Measurements from ENCODE around the gene SLC52A3.
"Not testable (repeated sequence)": the region's sequence is repeated elsewhere in the genome, so short reads cannot be mapped to it uniquely, and the experiment has no call there.

Gene SLC52A3

GRCh38 chr20:733861-734260, 34.4 kb downstream of the SLC52A3 start:
- WGBS, 2 experiments: 45 to 46% methylated on average over 7 of the region's 7 CpGs
- no peak overlapping the region for H3K4me3 ChIP-seq (ENCODE audit: insufficient read depth, low read depth, low read length)
- no peaks in the 10 kb centered on the region for H3K36me3 ChIP-seq (ENCODE audit: control insufficient read depth, insufficient read depth, low read length)
- no peak overlapping the region for H3K27ac ChIP-seq (ENCODE audit: insufficient read depth, low read depth, low read length, poor library complexity, severe bottlenecking)
- peaks cover 2% of the 10 kb centered on the region for H3K27me3 ChIP-seq (ENCODE audit: control insufficient read depth, insufficient read depth, low read length, poor library complexity, severe bottlenecking)
- peaks cover 14% of the 10 kb centered on the region for H3K4me1 ChIP-seq (ENCODE audit: control insufficient read depth, insufficient read depth, low read length)
- H3K9me3 ChIP-seq (ENCODE audit: control insufficient read depth, low read length): no peaks in the 10 kb centered on the region

- no peaks in the 10 kb centered on the region for H3K9me3 ChIP-seq (ENCODE audit: control insufficient read depth, low read length)
- no peak overlapping the region for H3K4me3 ChIP-seq (ENCODE audit: insufficient read depth, low read depth, low read length)
- H3K27me3 ChIP-seq (ENCODE audit: control insufficient read depth, insufficient read depth, low read length, poor library complexity, severe bottlenecking): peaks cover 14% of the 10 kb centered on the region
- H3K27ac ChIP-seq (ENCODE audit: insufficient read depth, low read depth, low read length, poor library complexity, severe bottlenecking): no peak overlapping the region
- peaks cover 14% of the 10 kb centered on the region for H3K4me1 ChIP-seq (ENCODE audit: control insufficient read depth, insufficient read depth, low read length)
- WGBS, 2 experiments: 86 to 90% methylated on average over 3 of the region's 3 CpGs
- H3K36me3 ChIP-seq (ENCODE audit: control insufficient read depth, insufficient read depth, low read length): no peaks in the 10 kb centered on the region
These were observed 35.6 kb downstream of the SLC52A3 start for GRCh38 chr20:732727-733126.

- Histone ChIP-seq H3K27me3 (ENCODE audit: control insufficient read depth, insufficient read depth, low read length, poor library complexity, severe bottlenecking) (peaks cover 18% of the 10 kb centered on the region), H3K9me3 (ENCODE audit: control insufficient read depth, low read length) (no peaks in the 10 kb centered on the region), H3K36me3 (ENCODE audit: control insufficient read depth, insufficient read depth, low read length) (no peaks in the 10 kb centered on the region), H3K27ac (ENCODE audit: insufficient read depth, low read depth, low read length, poor library complexity, severe bottlenecking) (no peak overlapping the region), H3K4me3 (ENCODE audit: insufficient read depth, low read depth, low read length) (no peak overlapping the region), H3K4me1 (ENCODE audit: control insufficient read depth, insufficient read depth, low read length) (peaks cover 14% of the 10 kb centered on the region)
- WGBS, 2 experiments: 86 to 87% methylated on average over 8 of the region's 8 CpGs
These were observed 36.3 kb downstream of the SLC52A3 start for GRCh38 chr20:731891-732560.

- H3K4me1 ChIP-seq (ENCODE audit: control insufficient read depth, insufficient read depth, low read length): peaks cover 14% of the 10 kb centered on the region
- H3K9me3 ChIP-seq (ENCODE audit: control insufficient read depth, low read length): no peaks in the 10 kb centered on the region
- WGBS, 2 experiments: 92 to 94% methylated on average over 3 of the region's 3 CpGs
- no peak overlapping the region for H3K27ac ChIP-seq (ENCODE audit: insufficient read depth, low read depth, low read length, poor library complexity, severe bottlenecking)
- H3K36me3 ChIP-seq (ENCODE audit: control insufficient read depth, insufficient read depth, low read length): no peaks in the 10 kb centered on the region
- peaks cover 24% of the 10 kb centered on the region for H3K27me3 ChIP-seq (ENCODE audit: control insufficient read depth, insufficient read depth, low read length, poor library complexity, severe bottlenecking)
- no peak overlapping the region for H3K4me3 ChIP-seq (ENCODE audit: insufficient read depth, low read depth, low read length)
These were observed 38.3 kb downstream of the SLC52A3 start for GRCh38 chr20:730005-730404.

GRCh38 chr20:728256-728944, 39.9 kb downstream of the SLC52A3 start:
- Histone ChIP-seq H3K9me3 (ENCODE audit: control insufficient read depth, low read length) (no peaks in the 10 kb centered on the region), H3K4me1 (ENCODE audit: control insufficient read depth, insufficient read depth, low read length) (peaks cover 6% of the 10 kb centered on the region), H3K27ac (ENCODE audit: insufficient read depth, low read depth, low read length, poor library complexity, severe bottlenecking) (no peak overlapping the region), H3K36me3 (ENCODE audit: control insufficient read depth, insufficient read depth, low read length) (no peaks in the 10 kb centered on the region), H3K4me3 (ENCODE audit: insufficient read depth, low read depth, low read length) (peak overlapping the region; percentile 54), H3K27me3 (ENCODE audit: control insufficient read depth, insufficient read depth, low read length, poor library complexity, severe bottlenecking) (peaks cover 24% of the 10 kb centered on the region)
- WGBS, 2 experiments: 5 to 6% methylated on average over 60 of the region's 60 CpGs

GRCh38 chr20:726160-726559, 42.1 kb downstream of the SLC52A3 start:
- Histone ChIP-seq H3K4me1 (ENCODE audit: control insufficient read depth, insufficient read depth, low read length) (no peaks in the 10 kb centered on the region), H3K4me3 (ENCODE audit: insufficient read depth, low read depth, low read length) (no peak overlapping the region), H3K27ac (ENCODE audit: insufficient read depth, low read depth, low read length, poor library complexity, severe bottlenecking) (no peak overlapping the region), H3K36me3 (ENCODE audit: control insufficient read depth, insufficient read depth, low read length) (no peaks in the 10 kb centered on the region), H3K27me3 (ENCODE audit: control insufficient read depth, insufficient read depth, low read length, poor library complexity, severe bottlenecking) (peaks cover 24% of the 10 kb centered on the region), H3K9me3 (ENCODE audit: control insufficient read depth, low read length) (no peaks in the 10 kb centered on the region)
- WGBS, 2 experiments: 83 to 92% methylated on average over 4 of the region's 4 CpGs

GRCh38 chr20:725491-725890, 42.8 kb downstream of the SLC52A3 start:
- Histone ChIP-seq H3K27me3 (ENCODE audit: control insufficient read depth, insufficient read depth, low read length, poor library complexity, severe bottlenecking) (peaks cover 24% of the 10 kb centered on the region), H3K4me3 (ENCODE audit: insufficient read depth, low read depth, low read length) (no peak overlapping the region)

GRCh38 chr20:724797-725196, 43.5 kb downstream of the SLC52A3 start:
- H3K4me3 ChIP-seq (ENCODE audit: insufficient read depth, low read depth, low read length); H3K4me1 ChIP-seq (ENCODE audit: control insufficient read depth, insufficient read depth, low read length); H3K9me3 ChIP-seq (ENCODE audit: control insufficient read depth, low read length); H3K27ac ChIP-seq (ENCODE audit: insufficient read depth, low read depth, low read length, poor library complexity, severe bottlenecking); H3K36me3 ChIP-seq (ENCODE audit: control insufficient read depth, insufficient read depth, low read length): not testable (repeated sequence)
- 91% methylated on average over 7 of the region's 7 CpGs for WGBS, 2 experiments
- peaks cover 24% of the 10 kb centered on the region for H3K27me3 ChIP-seq (ENCODE audit: control insufficient read depth, insufficient read depth, low read length, poor library complexity, severe bottlenecking)

More at GRCh38 chr20:725491-725890, 42.8 kb downstream of the SLC52A3 start:
- no peaks in the 10 kb centered on the region for H3K4me1 ChIP-seq (ENCODE audit: control insufficient read depth, insufficient read depth, low read length)
- 94 to 95% methylated on average over 7 of the region's 7 CpGs for WGBS, 2 experiments
- no peaks in the 10 kb centered on the region for H3K36me3 ChIP-seq (ENCODE audit: control insufficient read depth, insufficient read depth, low read length)
- H3K9me3 ChIP-seq (ENCODE audit: control insufficient read depth, low read length): no peaks in the 10 kb centered on the region
- H3K27ac ChIP-seq (ENCODE audit: insufficient read depth, low read depth, low read length, poor library complexity, severe bottlenecking): no peak overlapping the region

- 69 to 72% methylated on average over 8 of the region's 8 CpGs for WGBS, 2 experiments
These were observed 44.5 kb downstream of the SLC52A3 start for GRCh38 chr20:723756-724155.

GRCh38 chr20:722822-723644, 45.3 kb downstream of the SLC52A3 start:
- Histone ChIP-seq H3K9me3 (ENCODE audit: control insufficient read depth, low read length) (no peaks in the 10 kb centered on the region), H3K4me3 (ENCODE audit: insufficient read depth, low read depth, low read length) (no peak overlapping the region), H3K36me3 (ENCODE audit: control insufficient read depth, insufficient read depth, low read length) (no peaks in the 10 kb centered on the region), H3K27ac (ENCODE audit: insufficient read depth, low read depth, low read length, poor library complexity, severe bottlenecking) (no peak overlapping the region), H3K27me3 (ENCODE audit: control insufficient read depth, insufficient read depth, low read length, poor library complexity, severe bottlenecking) (peaks cover 14% of the 10 kb centered on the region), H3K4me1 (ENCODE audit: control insufficient read depth, insufficient read depth, low read length) (peaks cover 8% of the 10 kb centered on the region)
- 87 to 90% methylated on average over 11 of the region's 11 CpGs for WGBS, 2 experiments

More at GRCh38 chr20:723756-724155, 44.5 kb downstream of the SLC52A3 start:
- Histone ChIP-seq H3K27me3 (ENCODE audit: control insufficient read depth, insufficient read depth, low read length, poor library complexity, severe bottlenecking) (peaks cover 21% of the 10 kb centered on the region), H3K36me3 (ENCODE audit: control insufficient read depth, insufficient read depth, low read length) (no peaks in the 10 kb centered on the region), H3K4me3 (ENCODE audit: insufficient read depth, low read depth, low read length) (no peak overlapping the region), H3K4me1 (ENCODE audit: control insufficient read depth, insufficient read depth, low read length) (peaks cover 8% of the 10 kb centered on the region), H3K9me3 (ENCODE audit: control insufficient read depth, low read length) (no peaks in the 10 kb centered on the region), H3K27ac (ENCODE audit: insufficient read depth, low read depth, low read length, poor library complexity, severe bottlenecking) (no peak overlapping the region)

All from ectodermal cell (in vitro differentiated cells).